Measurements from ENCODE around the gene PUM2.

The PUM2 gene

DNA sequence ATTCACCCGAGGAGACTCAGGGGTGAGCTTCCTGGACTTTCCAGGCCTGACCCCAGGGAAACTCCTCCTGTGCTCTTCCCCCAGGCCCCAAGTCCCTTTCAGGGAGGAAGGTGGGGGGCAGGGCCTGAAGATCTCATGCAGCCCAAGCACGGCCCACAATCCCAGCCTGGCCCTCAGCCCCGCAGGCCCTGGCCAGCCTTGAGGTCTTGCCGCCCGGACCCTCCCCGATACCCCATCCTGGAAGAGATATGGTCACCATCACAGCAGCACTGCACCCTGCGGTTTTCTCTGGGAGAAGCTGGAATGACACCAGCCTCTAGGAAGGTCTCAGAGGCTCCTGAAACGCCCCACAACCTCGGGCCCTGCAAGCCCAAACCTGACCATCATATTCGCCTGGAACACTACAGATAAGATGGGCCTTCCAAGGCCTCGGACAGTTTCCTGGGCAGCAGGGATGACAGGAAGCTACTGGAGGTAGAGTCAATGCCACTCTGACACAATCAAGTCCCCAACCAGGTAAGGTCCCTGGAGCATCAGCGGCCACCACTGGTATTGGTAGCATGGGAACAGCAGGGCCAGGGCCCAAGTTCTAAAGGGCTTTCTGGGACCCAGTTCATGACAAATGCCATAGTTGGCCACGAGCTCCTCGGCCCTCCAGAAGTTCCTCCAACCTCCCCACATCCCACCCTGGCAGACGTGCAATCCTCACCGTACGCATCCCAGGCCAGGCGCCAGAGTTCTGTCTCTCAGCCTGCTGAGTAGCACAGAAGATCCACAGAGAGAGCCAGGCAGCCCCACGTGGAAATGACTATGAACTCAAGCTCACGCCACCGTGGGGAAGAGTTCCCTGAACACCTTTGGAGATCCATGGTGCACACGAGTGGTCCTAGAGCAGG lies 134.3 kb downstream of the PUM2 start:
- no peak for DNase-seq (ENCODE audit: low read depth in 2 of 2)

DNA sequence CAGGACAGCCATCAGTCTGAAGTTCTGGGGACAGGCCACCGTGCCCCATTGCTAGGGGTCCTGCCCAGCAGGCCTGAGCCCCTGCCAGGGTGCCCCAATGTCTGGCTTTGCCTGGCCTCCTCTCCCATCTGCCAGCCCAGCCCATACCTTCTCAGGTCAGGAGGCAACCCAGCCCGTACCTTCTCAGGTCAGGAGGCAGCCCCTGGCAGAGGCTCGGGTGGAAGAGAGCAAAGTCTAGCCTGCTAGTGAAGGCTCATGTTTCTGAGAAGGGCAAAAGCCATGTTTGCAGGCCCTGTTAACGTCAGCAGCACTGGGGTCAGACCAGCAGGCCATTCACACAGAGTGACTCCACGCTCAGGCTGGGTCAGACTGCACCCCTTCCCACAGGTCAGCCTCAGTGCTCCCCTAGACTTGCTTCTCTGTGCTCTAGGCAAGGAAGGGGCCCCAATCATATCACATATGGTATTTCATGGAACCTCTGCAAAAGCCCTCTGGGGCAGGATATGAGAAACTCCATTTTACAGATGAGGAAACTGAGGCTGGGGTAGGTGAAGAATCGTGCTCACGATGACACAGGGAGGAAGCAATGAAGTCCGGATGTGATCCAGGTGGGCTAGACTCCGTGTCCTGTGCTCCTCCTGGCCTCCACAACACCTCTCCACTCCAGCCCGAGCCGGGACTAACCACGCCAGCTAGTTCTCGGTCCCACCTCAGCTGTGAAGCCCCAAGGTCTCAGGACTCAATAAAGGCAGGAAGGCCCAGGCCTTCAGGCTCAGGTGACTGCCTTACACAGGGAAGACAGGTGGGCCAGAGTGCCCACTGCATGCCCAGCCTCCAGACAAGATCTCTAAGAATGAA lies 135.2 kb downstream of the PUM2 start:
- no peak for DNase-seq (ENCODE audit: low read depth in 2 of 2)

- DNase-seq (ENCODE audit: low read depth in 2 of 2): no peak
These were observed 136.0 kb downstream of the PUM2 start for GRCh38 chr2:20214566-20215182.

- no peak for DNase-seq (ENCODE audit: low read depth in 2 of 2)
These were observed 136.7 kb downstream of the PUM2 start for GRCh38 chr2:20213651-20214565.

- DNase-seq (ENCODE audit: low read depth in 2 of 2): no peak
These were observed 137.7 kb downstream of the PUM2 start for GRCh38 chr2:20212871-20213503.

DNA sequence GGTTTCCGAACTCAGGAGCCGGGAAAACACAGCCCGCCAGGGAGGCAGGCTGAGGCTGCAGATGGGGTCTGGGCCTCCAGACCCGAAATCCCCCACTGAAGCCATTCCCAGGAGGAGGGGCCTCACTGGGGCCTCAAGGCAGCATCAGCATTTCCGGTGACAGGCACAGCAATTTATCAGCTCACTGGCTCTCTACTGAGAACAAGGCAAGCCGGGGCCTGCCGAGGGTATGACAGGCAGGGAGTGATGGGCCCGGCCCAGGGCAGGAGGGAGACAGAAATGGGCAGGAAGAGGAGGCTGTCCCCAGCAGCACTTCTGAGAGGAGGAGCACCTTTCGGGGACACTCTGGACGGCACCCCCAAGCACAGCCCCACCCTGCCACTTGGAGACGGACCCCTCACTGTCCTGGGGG lies 138.2 kb downstream of the PUM2 start:
- DNase-seq (ENCODE audit: low read depth in 2 of 2): no peak

GRCh38 chr2:20211860-20212458 lies 138.7 kb downstream of the PUM2 start:
- DNase-seq (ENCODE audit: low read depth in 2 of 2): no peak

- DNase-seq (ENCODE audit: low read depth in 2 of 2): no peak
These were observed 139.2 kb downstream of the PUM2 start for GRCh38 chr2:20211420-20211819.

DNA sequence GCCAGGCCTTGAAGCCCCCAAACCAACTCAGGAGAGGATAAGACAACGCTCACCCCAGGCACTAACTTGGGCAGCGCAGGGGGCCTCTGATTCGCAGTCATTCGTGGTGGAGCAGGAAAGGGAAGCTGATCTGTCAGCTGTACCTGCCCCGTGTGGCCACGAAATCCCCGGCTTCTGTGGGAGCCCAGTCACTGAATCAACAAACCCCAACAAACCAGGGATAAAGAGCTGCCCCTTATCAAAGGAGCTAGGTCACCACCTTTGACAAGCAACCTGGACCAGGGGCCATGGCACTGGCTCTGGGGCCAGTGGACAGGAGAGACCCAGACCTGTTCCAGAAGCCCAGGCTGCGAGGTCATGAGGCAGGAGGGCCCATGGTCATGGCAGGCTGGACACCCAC lies 140.2 kb downstream of the PUM2 start:
- DNase-seq (ENCODE audit: low read depth in 2 of 2): no peak

DNA sequence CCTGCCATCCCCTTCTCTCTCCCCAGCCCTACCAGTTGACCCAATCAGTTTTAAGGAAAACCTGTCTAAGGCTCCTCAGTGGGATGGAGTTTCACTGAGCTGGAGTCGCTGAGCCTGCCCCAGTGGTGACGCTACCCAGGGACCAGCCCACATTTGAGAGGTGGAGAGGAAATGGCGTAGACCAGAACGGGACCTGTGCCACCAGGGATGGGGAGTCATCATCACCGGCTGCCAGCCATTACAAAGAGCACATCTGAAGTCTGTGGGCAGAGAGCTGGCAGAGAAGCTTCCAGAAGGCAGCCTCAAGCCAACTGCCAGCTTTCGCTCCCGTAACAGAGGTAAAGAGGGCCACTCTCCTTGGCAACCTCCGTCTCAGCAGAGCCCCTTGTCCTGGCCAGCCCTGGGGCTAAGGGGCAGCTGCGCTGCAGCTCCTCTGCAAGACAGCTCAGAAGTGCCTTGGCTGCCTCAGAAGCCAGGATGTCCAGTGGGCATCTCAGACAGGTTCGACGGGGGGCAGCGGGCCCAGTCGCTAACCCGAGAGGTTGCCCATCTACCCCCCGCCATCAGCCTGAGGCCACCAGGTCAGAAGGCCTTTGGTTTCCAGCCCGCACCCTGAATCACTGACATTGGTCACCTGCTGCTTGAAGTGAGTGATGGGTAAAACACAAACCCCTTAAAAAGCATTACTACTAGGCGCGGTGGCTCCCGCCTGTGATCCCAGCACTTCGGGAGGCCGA lies 141.1 kb downstream of the PUM2 start:
- no peak for DNase-seq (ENCODE audit: low read depth in 2 of 2)

DNA sequence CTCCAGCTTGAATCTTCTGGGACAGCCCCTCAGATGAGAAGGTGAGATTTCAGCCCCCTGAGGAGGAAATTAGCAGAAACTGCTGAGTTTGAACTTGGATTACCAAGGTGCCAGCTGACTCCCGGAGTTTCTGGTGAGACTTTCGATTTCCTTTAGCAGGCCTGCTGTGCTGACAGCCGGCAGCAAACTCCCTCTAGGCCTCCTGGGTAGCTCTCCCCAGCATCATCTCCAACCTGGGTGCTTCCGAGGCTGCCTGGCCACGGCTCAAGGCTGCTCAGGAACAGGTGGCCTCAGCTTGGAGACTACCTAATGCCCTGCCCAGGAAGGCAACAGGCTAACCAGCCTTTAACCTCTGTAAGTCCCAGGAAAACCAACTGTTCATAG lies 142.2 kb downstream of the PUM2 start:
- no peak for DNase-seq (ENCODE audit: low read depth in 2 of 2)

GRCh38 chr2:20207051-20207450 lies 143.6 kb downstream of the PUM2 start:
- no peak for DNase-seq (ENCODE audit: low read depth in 2 of 2)

DNA sequence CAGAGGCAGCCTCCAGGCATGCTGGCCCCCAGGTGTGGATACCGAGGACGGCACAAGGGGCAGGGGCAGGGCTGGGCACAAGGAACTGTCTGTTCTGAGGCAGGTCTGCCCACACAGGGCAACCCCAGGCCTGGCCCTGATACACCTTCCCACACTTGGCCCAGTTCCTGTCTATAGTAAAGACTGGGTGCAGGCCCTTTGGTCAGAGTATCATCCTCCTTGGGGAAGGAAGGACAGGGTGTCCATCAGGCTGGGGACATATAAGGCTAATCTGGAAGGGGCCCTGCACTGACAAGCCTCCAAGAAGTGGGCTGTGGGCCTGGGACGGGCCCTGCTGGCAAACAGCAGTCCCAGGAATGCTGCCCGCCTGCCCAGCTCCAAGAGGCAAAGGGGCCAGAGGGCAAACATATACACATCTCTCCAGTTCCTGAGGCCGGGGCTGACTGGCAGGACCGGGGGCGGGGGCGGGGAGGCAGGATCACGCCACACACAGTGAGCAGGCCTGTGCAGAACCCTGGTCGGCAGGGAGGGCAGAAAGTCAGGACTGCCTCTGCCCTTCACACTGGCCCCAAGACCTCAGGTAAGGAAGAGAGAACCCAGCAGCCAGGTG lies 144.6 kb downstream of the PUM2 start:
- DNase-seq (ENCODE audit: low read depth in 2 of 2): no peak

DNA sequence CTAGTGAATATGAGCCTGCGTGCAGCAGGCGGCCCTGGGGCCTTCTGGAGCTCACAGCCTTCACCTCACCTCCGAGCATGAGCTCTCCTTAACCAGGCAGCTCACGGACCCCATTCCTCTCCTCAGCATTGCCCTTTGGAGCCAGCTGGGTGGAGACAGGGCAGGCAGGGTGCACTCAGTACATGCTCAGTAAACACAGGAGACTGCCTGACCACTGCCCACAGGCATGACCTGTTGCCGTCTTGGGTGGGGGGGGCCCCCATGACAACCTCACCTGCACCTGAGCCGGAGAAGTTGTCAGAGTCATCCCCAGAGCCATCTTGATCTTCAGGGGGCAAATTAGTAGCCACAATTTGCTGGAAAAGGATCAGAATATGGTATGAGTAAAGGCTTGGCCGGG lies 145.6 kb downstream of the PUM2 start:
- DNase-seq (ENCODE audit: low read depth in 2 of 2): no peak

DNA sequence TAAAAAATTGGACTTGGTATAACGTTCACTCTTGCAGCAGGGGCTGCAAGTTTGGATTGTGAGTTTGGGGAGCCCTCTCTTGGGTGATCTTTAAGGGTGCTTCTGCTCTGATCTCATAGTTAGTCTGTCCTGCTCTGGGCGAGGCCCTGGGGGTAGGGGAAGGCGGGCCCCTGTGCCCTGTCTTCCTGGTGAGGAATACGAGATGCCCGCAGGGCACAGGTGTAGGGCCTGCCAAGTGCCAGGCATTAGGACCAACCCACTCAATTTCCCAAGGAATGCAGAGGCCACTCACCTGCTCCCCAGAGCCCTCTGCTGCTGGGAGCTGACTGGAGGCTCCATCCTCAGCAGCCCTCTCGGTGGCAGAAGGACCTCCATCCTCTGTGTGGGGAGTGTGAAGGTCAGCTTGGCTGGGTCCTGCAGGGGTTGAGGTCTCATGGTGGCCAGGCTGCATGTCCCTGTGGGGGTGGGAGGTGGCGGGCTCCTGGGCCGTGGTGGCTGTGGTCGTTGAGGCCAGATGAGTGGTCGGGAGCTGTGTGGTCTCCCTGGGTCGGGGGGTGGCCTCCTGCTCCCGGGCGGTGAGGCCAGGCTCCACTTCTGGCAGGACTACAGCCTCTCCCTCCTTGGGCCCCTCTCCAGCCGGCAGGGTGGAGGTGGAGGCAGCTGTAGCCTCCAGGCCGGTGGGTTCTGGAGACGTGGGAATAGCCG lies 147.0 kb downstream of the PUM2 start:
- DNase-seq (ENCODE audit: low read depth in 2 of 2): no peak

GRCh38 chr2:20203072-20203471 lies 147.6 kb downstream of the PUM2 start:
- no peak for DNase-seq (ENCODE audit: low read depth in 2 of 2)

- DNase-seq (ENCODE audit: low read depth in 2 of 2): no peak
These were observed 149.0 kb downstream of the PUM2 start for GRCh38 chr2:20201671-20202070.

DNA sequence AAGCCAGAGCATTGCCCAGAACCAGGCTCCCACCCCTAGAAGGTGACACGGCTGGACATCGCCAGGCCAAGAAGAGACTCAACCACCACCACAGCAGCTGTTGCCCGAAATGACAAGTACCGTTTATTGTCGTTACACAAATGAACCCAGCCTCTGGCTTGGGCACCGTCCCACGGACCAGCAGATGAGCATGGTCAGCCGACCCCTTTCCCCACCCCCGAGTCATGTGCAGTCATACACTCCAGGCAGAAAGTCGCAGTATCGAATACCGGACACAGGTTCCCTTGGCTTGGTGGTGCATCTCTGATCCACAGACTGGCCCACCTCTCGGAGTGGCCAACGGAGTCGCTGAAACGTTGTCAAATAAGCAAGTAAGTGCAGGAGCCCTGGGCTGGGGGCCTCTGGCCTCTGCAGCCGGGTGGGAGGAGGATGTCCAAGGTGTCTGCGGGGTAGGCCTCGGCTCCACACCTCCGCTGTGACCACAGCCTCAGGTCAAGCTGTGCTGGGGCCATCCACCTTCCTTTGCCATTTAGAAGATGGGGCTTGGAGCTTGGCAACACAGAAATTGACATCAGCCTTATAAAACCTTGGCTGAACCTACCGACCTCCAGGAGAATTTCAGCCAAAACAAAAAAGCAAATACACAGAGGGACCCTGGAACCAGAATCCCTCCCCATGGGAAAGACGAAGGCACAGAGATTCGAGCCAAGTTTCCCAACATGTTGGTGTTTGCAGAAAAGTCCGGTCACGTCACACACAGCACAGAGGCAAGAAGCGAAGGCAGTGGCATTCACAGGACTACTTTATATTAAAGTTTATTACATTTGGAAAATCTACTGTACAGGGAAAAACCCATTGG lies 149.7 kb downstream of the PUM2 start:
- DNase-seq (ENCODE audit: low read depth in 2 of 2): no peak

Data from stimulated activated CD4-positive, alpha-beta T cell treated with anti-CD3 and anti-CD28 coated beads, Interleukin-15, amount 100 ng/mL, for 48 hours (primary cell).